GM18520 (cell line): ENCODE data around the gene SLC12A2.

ENCODE experiments used
- ATAC-seq: cut with Tn5 transposase; IDR thresholded peaks from one replicate; pipeline ENCODE4 v1.9.1; 2021; ENCODE audit not compliant: unreplicated experiment

The SLC12A2 gene

GRCh38 chr5:128158342-128158741 is 74.8 kb downstream of the SLC12A2 start:
- no peak for ATAC-seq

DNA sequence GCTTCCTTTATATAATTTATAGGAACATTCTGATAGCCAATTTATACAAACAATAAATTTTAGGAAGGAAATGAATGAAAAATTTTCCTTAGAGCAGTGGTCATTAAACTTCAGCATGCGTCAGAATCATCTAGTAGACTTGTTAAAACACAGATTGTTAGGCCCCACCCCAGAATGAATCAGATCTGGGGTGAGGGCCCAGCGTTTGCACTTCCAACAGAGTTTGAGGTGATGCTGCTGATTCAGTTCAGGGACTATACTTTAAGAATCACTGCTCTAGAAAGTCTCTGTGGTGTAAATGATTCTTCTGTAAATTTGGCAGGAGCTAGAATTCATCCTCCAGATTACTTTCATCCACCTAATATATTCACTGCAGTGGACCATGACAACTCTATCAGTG is 80.4 kb downstream of the SLC12A2 start:
- no peak for ATAC-seq

DNA sequence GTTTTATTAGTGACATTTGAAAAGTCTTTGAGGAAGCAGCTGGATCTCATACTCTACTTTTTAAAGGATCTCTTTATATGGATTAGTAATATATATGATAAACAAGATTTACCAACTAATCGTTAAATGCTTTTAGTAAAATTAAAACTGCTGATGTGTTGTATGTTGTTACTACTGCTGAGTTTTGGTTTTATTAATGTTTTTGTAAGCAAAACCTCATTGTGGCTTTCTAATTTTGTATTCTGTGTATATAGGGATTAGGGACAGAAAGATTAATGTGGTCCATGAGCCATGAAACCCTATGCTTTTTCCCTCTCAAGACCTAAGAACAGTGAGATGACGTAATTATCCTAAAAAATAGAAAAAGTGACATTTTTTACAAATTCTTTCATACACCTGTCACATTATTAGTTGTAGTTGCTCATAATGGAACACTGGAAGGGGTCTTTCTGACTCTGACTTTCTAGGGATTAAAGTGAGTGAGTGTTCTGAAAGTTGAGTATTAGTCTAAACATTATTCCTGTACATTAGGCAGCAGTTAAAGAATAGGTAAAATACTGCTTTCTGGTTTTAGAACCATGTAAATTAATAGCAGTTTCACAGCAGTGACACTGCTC is 85.9 kb downstream of the SLC12A2 start:
- ATAC-seq = no peak

DNA sequence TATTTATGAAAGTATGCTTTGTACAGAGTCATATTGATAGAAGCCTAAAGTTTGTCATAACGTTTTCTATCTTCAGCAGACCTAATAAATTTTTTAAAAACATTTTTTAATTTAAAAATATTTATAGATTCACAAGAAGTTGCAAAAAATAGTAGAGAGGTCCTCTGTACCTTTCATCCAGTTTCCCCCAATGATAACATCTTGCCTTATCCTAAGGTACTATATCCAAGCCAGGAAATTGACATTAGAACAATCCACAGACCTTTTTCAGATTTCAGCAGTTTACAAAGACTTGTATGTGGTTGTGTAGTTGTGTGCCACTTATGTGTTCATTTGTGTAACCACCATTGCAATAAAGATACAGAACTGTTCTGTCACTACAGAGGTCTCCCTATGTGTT is 88.5 kb downstream of the SLC12A2 start:
- ATAC-seq = no peak

DNA sequence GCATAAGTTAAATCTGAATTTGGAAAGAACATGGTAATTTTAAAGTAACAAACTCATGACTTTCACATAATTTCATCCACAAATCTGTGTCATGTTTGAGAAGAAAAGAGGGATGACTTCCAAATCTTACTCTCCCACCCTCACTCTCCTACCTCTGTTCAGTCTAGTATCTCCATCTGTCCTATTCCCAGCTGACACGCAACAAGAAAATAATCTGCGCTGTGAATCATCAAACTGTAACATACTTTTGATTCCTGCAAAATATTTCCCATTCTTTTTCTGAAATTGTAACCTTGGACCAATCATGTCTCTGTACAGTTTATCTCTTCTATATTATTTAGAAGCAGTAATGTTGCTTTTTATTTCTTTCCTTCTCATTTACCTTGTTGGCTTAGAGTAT is 91.4 kb downstream of the SLC12A2 start:
- ATAC-seq = no peak

GRCh38 chr5:128192368-128192767 is 108.8 kb downstream of the SLC12A2 start:
- no peak for ATAC-seq

GRCh38 chr5:128193665-128194390 is 110.3 kb downstream of the SLC12A2 start:
- no peak for ATAC-seq

DNA sequence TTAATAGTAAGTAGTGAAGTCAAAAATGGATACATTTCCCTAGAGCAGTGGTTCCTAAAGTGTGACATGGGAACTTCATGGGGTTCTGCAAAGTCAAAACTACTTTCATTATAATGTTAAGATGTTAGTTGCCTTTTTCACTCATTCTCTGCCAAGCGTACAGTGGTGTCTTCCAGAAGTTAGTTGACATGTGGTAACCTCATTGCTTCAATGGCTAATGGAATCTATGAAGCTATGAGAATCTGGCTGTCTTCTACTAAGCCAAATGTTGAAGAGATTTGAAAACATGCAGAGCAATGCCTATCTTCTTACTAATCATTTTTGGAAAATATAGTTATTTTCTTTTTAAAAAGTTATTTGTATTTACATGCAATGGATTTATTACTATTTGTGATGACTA is 111.8 kb downstream of the SLC12A2 start:
- no peak for ATAC-seq

DNA sequence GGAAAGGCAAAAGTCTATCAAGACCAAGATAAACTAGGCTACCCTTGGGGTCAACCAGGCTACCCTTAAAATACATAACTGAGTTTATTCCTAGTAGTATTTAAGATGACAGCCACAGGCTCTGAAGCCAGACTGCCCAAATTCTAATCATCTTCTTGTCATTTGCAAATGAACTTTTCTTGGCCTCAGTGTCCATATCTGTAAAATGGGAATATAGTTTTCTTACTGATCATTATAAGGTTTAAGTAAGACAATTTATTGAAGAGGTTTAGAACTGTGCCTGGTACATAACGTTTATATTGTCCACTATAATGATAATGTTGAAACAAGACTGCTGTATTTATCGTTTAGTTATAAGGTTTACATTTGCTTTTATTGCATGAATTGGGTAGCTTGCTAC is 112.5 kb downstream of the SLC12A2 start:
- ATAC-seq = no peak

GRCh38 chr5:128196791-128197190 is 113.2 kb downstream of the SLC12A2 start:
- no peak for ATAC-seq

- ATAC-seq = no peak
Observed at GRCh38 chr5:128197896-128198522, 114.4 kb downstream of the SLC12A2 start.

- ATAC-seq = no peak
Observed at GRCh38 chr5:128199104-128199503, 115.5 kb downstream of the SLC12A2 start.

DNA sequence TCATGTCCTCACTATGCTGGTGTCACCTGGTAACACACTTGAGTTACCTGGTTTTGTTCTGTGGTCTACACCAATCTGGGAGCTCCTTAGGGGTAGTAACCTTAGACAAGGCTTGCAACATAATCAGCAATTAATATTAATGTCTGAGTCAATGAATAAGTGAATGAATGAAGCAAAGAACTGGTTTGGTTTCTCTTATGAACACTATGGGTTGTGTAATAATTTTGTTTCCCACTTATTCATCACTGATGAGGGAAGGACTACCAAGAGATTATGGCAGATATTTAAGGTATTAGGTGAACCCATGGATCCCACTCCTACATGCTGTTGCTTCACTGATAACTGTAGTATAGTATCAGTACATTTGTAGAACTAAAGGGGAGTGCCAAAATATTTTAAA is 116.0 kb downstream of the SLC12A2 start:
- no peak for ATAC-seq

DNA sequence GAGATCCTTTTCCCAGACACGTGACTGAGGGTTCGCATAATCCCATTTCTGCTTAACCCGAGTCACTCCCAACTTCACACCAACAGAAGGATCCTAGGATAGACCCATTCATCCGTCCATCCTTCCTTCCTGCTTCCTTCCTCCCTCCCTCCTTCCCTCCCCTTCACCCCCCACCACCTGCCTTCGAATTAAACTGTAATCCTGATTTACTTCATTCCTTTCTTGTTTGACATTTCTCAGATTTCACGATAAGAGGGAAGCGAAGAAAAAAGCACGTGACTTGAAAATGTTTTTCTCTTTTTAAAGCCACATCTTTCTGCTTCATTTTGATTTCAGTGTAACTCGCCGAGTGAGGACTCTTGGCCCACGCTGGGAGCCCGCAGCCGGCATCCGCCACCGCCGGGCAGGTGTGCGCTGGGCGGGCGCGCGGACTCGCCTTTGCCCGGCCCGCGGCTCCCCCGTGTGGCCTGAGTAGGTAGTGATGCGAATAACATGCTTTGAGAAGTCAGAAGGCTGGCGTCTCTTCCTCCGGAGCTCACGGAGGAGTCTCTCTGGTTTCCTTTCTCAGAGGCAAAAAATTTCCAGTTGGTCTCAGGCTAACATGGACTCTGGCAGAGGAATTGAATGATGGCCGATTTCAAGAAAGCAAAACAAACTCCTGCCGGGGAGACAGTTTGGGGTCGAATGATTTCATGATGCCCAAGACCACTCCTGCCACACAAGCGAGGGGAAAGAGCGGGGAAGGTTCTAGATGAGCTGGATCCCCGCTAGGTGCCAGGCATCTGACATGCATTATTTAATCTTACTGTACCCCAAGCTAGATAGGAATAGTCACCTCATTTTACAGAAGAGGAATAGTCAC is 117.7 kb downstream of the SLC12A2 start:
- peak; percentile 97 for ATAC-seq

- ATAC-seq = no peak
Observed at GRCh38 chr5:128202320-128202719, 118.8 kb downstream of the SLC12A2 start.

DNA sequence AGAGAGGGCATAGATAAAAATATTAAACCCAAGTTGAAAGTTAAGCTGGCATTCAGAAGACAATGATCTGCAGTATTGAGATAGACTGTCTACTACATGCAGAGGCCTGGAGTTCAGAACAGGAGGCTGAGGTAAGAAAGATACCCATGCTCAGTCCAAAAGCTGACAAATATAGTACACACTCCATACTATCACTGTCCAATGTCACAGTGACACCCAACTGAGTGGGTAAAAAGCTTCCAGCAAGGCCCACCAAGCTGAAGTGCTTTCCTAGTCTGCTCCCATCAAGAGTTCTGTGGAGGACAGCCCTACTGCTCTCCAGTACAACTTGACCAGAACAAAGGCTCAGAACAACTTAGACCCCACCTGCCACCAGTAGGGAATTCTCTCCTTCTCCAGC is 124.9 kb downstream of the SLC12A2 start:
- no peak for ATAC-seq

DNA sequence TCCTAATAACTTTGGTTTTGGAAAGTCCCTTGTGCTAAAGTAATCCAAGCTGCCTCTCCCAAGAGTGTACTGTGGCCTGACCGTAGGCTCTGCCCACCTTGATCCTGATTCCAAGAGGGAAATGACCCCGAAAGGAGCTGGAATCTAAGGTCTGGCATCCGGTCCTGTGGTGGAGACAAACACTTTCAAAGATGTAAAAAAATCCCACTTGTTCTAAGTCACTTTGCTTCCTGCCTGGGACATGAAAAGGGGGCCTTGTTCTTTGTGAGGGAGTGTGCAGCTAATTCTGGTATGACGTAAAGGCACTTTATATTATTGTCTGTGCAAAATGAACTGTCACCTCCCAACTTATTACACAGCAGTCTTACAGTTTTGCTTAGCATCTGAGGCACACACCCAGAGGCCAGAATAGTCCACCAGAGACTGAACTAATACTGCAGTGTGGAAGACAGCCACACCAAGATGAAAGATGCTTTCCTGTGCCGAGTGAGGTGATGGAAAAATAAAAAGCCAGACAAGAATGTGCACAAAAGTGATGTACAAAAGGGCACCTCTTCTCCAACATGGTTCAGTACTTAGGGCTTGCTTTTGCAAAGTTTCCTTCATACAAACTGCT is 128.7 kb downstream of the SLC12A2 start:
- ATAC-seq = no peak

DNA sequence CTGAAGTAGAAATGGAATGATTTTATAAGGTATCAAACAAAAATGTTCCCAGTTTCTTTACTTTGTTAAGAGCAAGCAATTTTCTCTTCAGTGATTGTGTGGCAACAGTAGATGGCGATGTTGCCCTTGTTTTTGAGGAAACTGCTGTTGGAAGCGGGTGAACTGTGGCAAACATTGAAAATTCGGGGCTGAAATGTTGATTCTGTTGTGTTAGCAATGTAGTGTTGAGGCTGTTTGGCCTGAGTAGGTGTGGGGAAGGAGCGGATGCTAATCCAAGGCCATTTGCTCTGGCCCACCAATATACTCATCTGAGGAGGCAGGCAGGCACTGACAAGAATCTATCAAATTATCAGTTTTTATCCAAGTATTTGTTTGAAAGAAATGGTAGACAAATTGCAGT is 129.8 kb downstream of the SLC12A2 start:
- peak; percentile 65 for ATAC-seq

DNA sequence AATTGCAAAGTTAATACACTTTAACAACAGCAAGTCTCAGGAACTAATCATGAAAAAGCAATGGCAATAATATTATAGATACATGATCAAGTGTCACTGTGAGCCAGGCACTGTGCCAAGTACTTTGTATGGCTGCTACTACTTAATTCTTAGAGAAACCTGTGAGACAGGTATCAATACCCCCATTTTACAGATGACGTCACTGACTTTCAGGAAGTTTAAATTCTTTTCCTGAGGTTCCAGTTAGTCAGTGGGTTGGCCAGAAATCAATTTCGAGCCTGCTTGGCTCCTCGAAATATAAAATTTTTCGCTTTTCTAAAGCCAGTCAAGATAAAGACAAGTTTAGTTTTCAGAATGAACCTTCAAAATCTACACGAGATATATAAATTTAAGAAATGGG is 130.3 kb downstream of the SLC12A2 start:
- no peak for ATAC-seq

DNA sequence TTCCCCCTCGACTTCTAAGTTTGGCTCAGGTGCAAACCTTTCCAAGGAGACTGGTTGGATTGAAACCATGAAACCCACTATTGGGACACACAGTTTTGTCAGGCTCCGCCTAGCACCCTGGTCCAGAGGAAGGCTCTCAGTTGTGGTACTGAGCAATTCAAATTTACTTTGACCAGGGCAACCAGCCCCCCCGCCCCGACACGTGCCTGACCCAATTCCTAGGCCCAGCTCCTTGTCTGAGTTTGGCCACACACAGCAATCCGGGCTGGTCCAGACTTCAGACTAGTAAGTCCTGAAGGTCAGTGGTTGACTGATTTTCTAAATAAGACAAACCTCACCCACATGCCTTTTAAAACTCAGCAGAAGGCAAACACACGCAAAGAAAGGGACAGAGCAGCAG is 132.7 kb downstream of the SLC12A2 start:
- no peak for ATAC-seq
